ENCODE data around the gene AGMAT. TPM values are rescaled to one million over a fixed set of nuclear protein-coding genes. Genes with fewer than 3 reads are reported as not detected.

AGMAT gene
- total RNA-seq, result 30.1 and 32.5 TPM in 2 replicates

- peaks cover 40% of the 10 kb centered on the region for H3K36me3 Mint-ChIP-seq (ENCODE audit: low read depth)
- intact Hi-C loops (cut with micrococcal nuclease), result loop anchor here (1.0 kb wide), 1 partner anchor 58 kb away; the partner anchor contains the start of gene DNAJC16
- no peaks in the 10 kb centered on the region for H3K27me3 Mint-ChIP-seq (ENCODE audit: low read depth)
- peak within 1 kb of the TSS; percentile 87 for H3K27ac Mint-ChIP-seq
- peak within 1 kb of the TSS; percentile 81 for H3K4me3 Mint-ChIP-seq (ENCODE audit: low read depth)
- DNase-seq (ENCODE audit: low spot score), result peak; percentile 59
- peaks cover 15% of the 10 kb centered on the region for H3K4me1 Mint-ChIP-seq (ENCODE audit: low read depth)
- no peaks in the 10 kb centered on the region for H3K9me3 Mint-ChIP-seq
Measured at GRCh38 chr1:15584489-15585363, at the start of gene AGMAT. Gene AGMAT, minus strand, starts transcription at chr1:15585051. Its CDS starts 84 bp downstream, at chr1:15584967.

- intact Hi-C loops (cut with micrococcal nuclease), result no loop called here
- peaks cover 78% of the 10 kb centered on the region for H3K36me3 Mint-ChIP-seq (ENCODE audit: low read depth)
- no peak for DNase-seq (ENCODE audit: low spot score)
- no peaks in the 10 kb centered on the region for H3K27me3 Mint-ChIP-seq (ENCODE audit: low read depth)
- no peaks in the 10 kb centered on the region for H3K9me3 Mint-ChIP-seq
- no peak overlapping the region for H3K27ac Mint-ChIP-seq
- no peak overlapping the region for H3K4me3 Mint-ChIP-seq (ENCODE audit: low read depth)
- H3K4me1 Mint-ChIP-seq (ENCODE audit: low read depth), result no peaks in the 10 kb centered on the region
Measured at GRCh38 chr1:15633756-15634420, 49.0 kb upstream of the AGMAT start.

GRCh38 chr1:15628003-15628402 is 43.2 kb upstream of the AGMAT start:
- Mint-ChIP-seq H3K9me3 (no peaks in the 10 kb centered on the region), H3K4me3 (ENCODE audit: low read depth) (no peak overlapping the region), H3K36me3 (ENCODE audit: low read depth) (peaks cover 53% of the 10 kb centered on the region), H3K4me1 (ENCODE audit: low read depth) (peaks cover 28% of the 10 kb centered on the region), H3K27ac (peak overlapping the region; percentile 66), H3K27me3 (ENCODE audit: low read depth) (no peaks in the 10 kb centered on the region)
- DNase-seq (ENCODE audit: low spot score), result no peak
- intact Hi-C loops (cut with micrococcal nuclease), result no loop called here

- Mint-ChIP-seq H3K36me3 (ENCODE audit: low read depth) (peaks cover 53% of the 10 kb centered on the region), H3K4me3 (ENCODE audit: low read depth) (no peak overlapping the region), H3K27ac (peak overlapping the region; percentile 66), H3K27me3 (ENCODE audit: low read depth) (no peaks in the 10 kb centered on the region), H3K9me3 (no peaks in the 10 kb centered on the region), H3K4me1 (ENCODE audit: low read depth) (peaks cover 34% of the 10 kb centered on the region)
- no peak for DNase-seq (ENCODE audit: low spot score)
- intact Hi-C loops (cut with micrococcal nuclease), result no loop called here
Measured at GRCh38 chr1:15627343-15627988, 42.6 kb upstream of the AGMAT start.

- Mint-ChIP-seq H3K27ac (peak overlapping the region; percentile 15), H3K36me3 (ENCODE audit: low read depth) (peaks cover 48% of the 10 kb centered on the region), H3K27me3 (ENCODE audit: low read depth) (no peaks in the 10 kb centered on the region), H3K9me3 (no peaks in the 10 kb centered on the region), H3K4me3 (ENCODE audit: low read depth) (no peak overlapping the region), H3K4me1 (ENCODE audit: low read depth) (peaks cover 41% of the 10 kb centered on the region)
- no peak for DNase-seq (ENCODE audit: low spot score)
- intact Hi-C loops (cut with micrococcal nuclease), result no loop called here
Measured at GRCh38 chr1:15626269-15626950, 41.6 kb upstream of the AGMAT start.

- H3K27ac Mint-ChIP-seq, result no peak overlapping the region
- no peak overlapping the region for H3K4me3 Mint-ChIP-seq (ENCODE audit: low read depth)
- H3K9me3 Mint-ChIP-seq, result no peaks in the 10 kb centered on the region
Measured at GRCh38 chr1:15625056-15625917, 40.4 kb upstream of the AGMAT start.

GRCh38 chr1:15624133-15624714 is 39.4 kb upstream of the AGMAT start:
- DNase-seq (ENCODE audit: low spot score), result no peak
- Mint-ChIP-seq H3K36me3 (ENCODE audit: low read depth) (peaks cover 44% of the 10 kb centered on the region), H3K9me3 (no peaks in the 10 kb centered on the region), H3K27ac (no peak overlapping the region), H3K4me3 (ENCODE audit: low read depth) (no peak overlapping the region), H3K27me3 (ENCODE audit: low read depth) (no peaks in the 10 kb centered on the region), H3K4me1 (ENCODE audit: low read depth) (peaks cover 53% of the 10 kb centered on the region)
- intact Hi-C loops (cut with micrococcal nuclease), result no loop called here

More at GRCh38 chr1:15625056-15625917, 40.4 kb upstream of the AGMAT start:
- DNase-seq (ENCODE audit: low spot score), result no peak
- Mint-ChIP-seq H3K27me3 (ENCODE audit: low read depth) (no peaks in the 10 kb centered on the region), H3K36me3 (ENCODE audit: low read depth) (peaks cover 47% of the 10 kb centered on the region), H3K4me1 (ENCODE audit: low read depth) (peaks cover 50% of the 10 kb centered on the region)
- intact Hi-C loops (cut with micrococcal nuclease), result no loop called here

- no peaks in the 10 kb centered on the region for H3K9me3 Mint-ChIP-seq
- intact Hi-C loops (cut with micrococcal nuclease), result no loop called here
- peaks cover 45% of the 10 kb centered on the region for H3K36me3 Mint-ChIP-seq (ENCODE audit: low read depth)
- H3K4me1 Mint-ChIP-seq (ENCODE audit: low read depth), result peaks cover 59% of the 10 kb centered on the region
- no peak overlapping the region for H3K4me3 Mint-ChIP-seq (ENCODE audit: low read depth)
- H3K27ac Mint-ChIP-seq, result no peak overlapping the region
- no peak for DNase-seq (ENCODE audit: low spot score)
- no peaks in the 10 kb centered on the region for H3K27me3 Mint-ChIP-seq (ENCODE audit: low read depth)
Measured at GRCh38 chr1:15623435-15623834, 38.6 kb upstream of the AGMAT start.

- no peak overlapping the region for H3K27ac Mint-ChIP-seq
- H3K36me3 Mint-ChIP-seq (ENCODE audit: low read depth), result peaks cover 48% of the 10 kb centered on the region
- H3K4me1 Mint-ChIP-seq (ENCODE audit: low read depth), result peaks cover 57% of the 10 kb centered on the region
Measured at GRCh38 chr1:15622712-15623373, 38.0 kb upstream of the AGMAT start.

GRCh38 chr1:15621975-15622374 is 37.1 kb upstream of the AGMAT start:
- no peak for DNase-seq (ENCODE audit: low spot score)
- H3K27ac Mint-ChIP-seq, result no peak overlapping the region
- intact Hi-C loops (cut with micrococcal nuclease), result no loop called here
- no peaks in the 10 kb centered on the region for H3K27me3 Mint-ChIP-seq (ENCODE audit: low read depth)
- H3K4me3 Mint-ChIP-seq (ENCODE audit: low read depth), result no peak overlapping the region
- no peaks in the 10 kb centered on the region for H3K9me3 Mint-ChIP-seq
- peaks cover 50% of the 10 kb centered on the region for H3K4me1 Mint-ChIP-seq (ENCODE audit: low read depth)
- peaks cover 41% of the 10 kb centered on the region for H3K36me3 Mint-ChIP-seq (ENCODE audit: low read depth)

More at GRCh38 chr1:15622712-15623373, 38.0 kb upstream of the AGMAT start:
- Mint-ChIP-seq H3K9me3 (no peaks in the 10 kb centered on the region), H3K4me3 (ENCODE audit: low read depth) (no peak overlapping the region), H3K27me3 (ENCODE audit: low read depth) (no peaks in the 10 kb centered on the region)
- intact Hi-C loops (cut with micrococcal nuclease), result no loop called here
- no peak for DNase-seq (ENCODE audit: low spot score)
